WTC11 (cell line): ENCODE results near the gene NHLRC2. TPM values are rescaled to one million over a fixed set of nuclear protein-coding genes. Genes with fewer than 3 reads are reported as not detected.

Experiments
- ATAC-seq: fragments of 200-7000 bp; cut with Tn5 transposase; 2 replicates; pipeline ENCODE4 v1.10.0; 2021; ENCODE audit warnings: mild to moderate bottlenecking, moderate library complexity
- CTCF ChIA-PET: fragments of 300-600 bp; sonication (Branson Sonifier 250); formaldehyde crosslinking; loops from one replicate; lab custom pipeline; 2021; ENCODE audit warnings: antibody characterized with exemption; lab: Charles Lee
- POLR2A ChIA-PET: fragments of 350-600 bp; sonication (Branson Sonifier 250); formaldehyde crosslinking; loops from one replicate; lab custom pipeline; 2021; ENCODE audit warnings: antibody characterized with exemption; lab: Charles Lee
- DNase-seq: peaks from one replicate; pipeline ENCODE4 v3.0.0; 2021; ENCODE audit warnings: low spot score
- H3K27ac Mint-ChIP-seq: 2 replicates; pipeline ENCODE4 v1.8.0; 2021; ENCODE audit warnings: mixed read lengths
- H3K27me3 Mint-ChIP-seq: 2 replicates; pipeline ENCODE4 v1.8.0; 2021; ENCODE audit warnings: low read depth, mild to moderate bottlenecking, moderate library complexity, mixed read lengths
- H3K36me3 Mint-ChIP-seq: 2 replicates; pipeline ENCODE4 v1.8.0; 2021; ENCODE audit warnings: mixed read lengths
- H3K4me1 Mint-ChIP-seq: 2 replicates; pipeline ENCODE4 v1.8.0; 2022; ENCODE audit warnings: mixed read lengths
- H3K4me3 Mint-ChIP-seq: 2 replicates; pipeline ENCODE4 v1.8.0; 2021; ENCODE audit warnings: mild to moderate bottlenecking, moderate library complexity, mixed read lengths
- H3K9me3 Mint-ChIP-seq: 2 replicates; pipeline ENCODE4 v1.8.0; 2021; ENCODE audit warnings: mixed read lengths
- ATF1 ChIP-seq: sonication (generic); formaldehyde crosslinking; IDR thresholded peaks from 2 replicates; pipeline ENCODE4 v1.8.1; 2023; ENCODE audit warnings: mild to moderate bottlenecking, moderate library complexity, missing genetic modification reagents
- ATF3 ChIP-seq: sonication (generic); formaldehyde crosslinking; conservative IDR thresholded peaks from 2 replicates; pipeline ENCODE4 v1.8.1; 2022; ENCODE audit warnings: mild to moderate bottlenecking, missing genetic modification reagents
- GRHL2 ChIP-seq: fragments of 250-450 bp; sonication (Bioruptor Pico); IDR thresholded peaks from 2 replicates; pipeline ENCODE4 v1.8.0; 2022; ENCODE audit warnings: mild to moderate bottlenecking, moderate library complexity; ENCODE audit not compliant: insufficient replicate concordance, severe bottlenecking
- HMGXB4 ChIP-seq: sonication (generic); formaldehyde crosslinking; IDR thresholded peaks from 2 replicates; pipeline ENCODE4 v1.8.1; 2023; ENCODE audit warnings: mild to moderate bottlenecking, moderate library complexity, missing genetic modification reagents
- NFATC4 ChIP-seq: fragments of 250-450 bp; sonication (Bioruptor Pico); IDR thresholded peaks from 2 replicates; pipeline ENCODE4 v1.9.0; 2021; ENCODE audit warnings: mild to moderate bottlenecking
- NR2C2 ChIP-seq: sonication (generic); formaldehyde crosslinking; IDR thresholded peaks from 2 replicates; pipeline ENCODE4 v1.8.0; 2022; ENCODE audit warnings: mild to moderate bottlenecking, missing genetic modification reagents
- RORB ChIP-seq: fragments of 250-450 bp; sonication (Bioruptor Pico); IDR thresholded peaks from 2 replicates; pipeline ENCODE4 v1.9.0; 2021; ENCODE audit warnings: mild to moderate bottlenecking
- SOX15 ChIP-seq: fragments of 250-450 bp; sonication (Bioruptor Pico); IDR thresholded peaks from 2 replicates; pipeline ENCODE4 v1.9.0; 2021; ENCODE audit warnings: mild to moderate bottlenecking
- TEAD4 ChIP-seq: sonication (generic); formaldehyde crosslinking; IDR thresholded peaks from 2 replicates; pipeline ENCODE4 v1.8.0; 2022; ENCODE audit warnings: mild to moderate bottlenecking, missing genetic modification reagents
- ZBTB21 ChIP-seq: sonication (generic); formaldehyde crosslinking; IDR thresholded peaks from 2 replicates; pipeline ENCODE4 v1.8.1; 2023; ENCODE audit warnings: mild to moderate bottlenecking, missing genetic modification reagents, borderline replicate concordance
- ZNF121 ChIP-seq: sonication (generic); formaldehyde crosslinking; IDR thresholded peaks from 2 replicates; pipeline ENCODE4 v1.8.0; 2023; ENCODE audit warnings: missing genetic modification reagents
- ZNF219 ChIP-seq: sonication (generic); formaldehyde crosslinking; IDR thresholded peaks from 2 replicates; pipeline ENCODE4 v1.8.0; 2023; ENCODE audit warnings: missing genetic modification reagents, mild to moderate bottlenecking, borderline replicate concordance
- ZNF232 ChIP-seq: sonication (generic); formaldehyde crosslinking; IDR thresholded peaks from 2 replicates; pipeline ENCODE4 v1.8.0; 2022; ENCODE audit warnings: mild to moderate bottlenecking, missing genetic modification reagents
- ZNF317 ChIP-seq: sonication (generic); formaldehyde crosslinking; IDR thresholded peaks from 2 replicates; pipeline ENCODE4 v1.8.1; 2023; ENCODE audit warnings: low read depth, mild to moderate bottlenecking, moderate library complexity, missing genetic modification reagents, borderline replicate concordance
- ZNF425 ChIP-seq: fragments of 250-450 bp; sonication (Bioruptor Pico); conservative IDR thresholded peaks from 2 replicates; pipeline ENCODE4 v1.9.0; 2021; ENCODE audit warnings: mild to moderate bottlenecking
- ZNF532 ChIP-seq: fragments of 250-450 bp; sonication (Bioruptor Pico); IDR thresholded peaks from 2 replicates; pipeline ENCODE4 v1.9.0; 2021; ENCODE audit warnings: mild to moderate bottlenecking, borderline replicate concordance
- total RNA-seq: library from RNA; stranded (reverse); gene quantifications from 3 replicates; pipeline ENCODE4 v1.2.3, GENCODE V29; 2021
- TF ChIP-seq, protein P1 (sequence below): sonication (generic); formaldehyde crosslinking; IDR thresholded peaks from 2 replicates; pipeline ENCODE4 v1.8.0; 2022; ENCODE audit warnings: mild to moderate bottlenecking, missing genetic modification reagents
- TF ChIP-seq, protein P2 (sequence below): sonication (generic); formaldehyde crosslinking; IDR thresholded peaks from 2 replicates; pipeline ENCODE4 v1.8.1; 2022; ENCODE audit warnings: mild to moderate bottlenecking, missing genetic modification reagents, moderate library complexity, borderline replicate concordance
- TF ChIP-seq, protein P3 (sequence below): sonication (generic); formaldehyde crosslinking; IDR thresholded peaks from 2 replicates; pipeline ENCODE4 v1.8.0; 2023; ENCODE audit warnings: missing genetic modification reagents, mild to moderate bottlenecking, borderline replicate concordance

NHLRC2 gene
- total RNA-seq, 1 experiment from 2014 or later: 37.9 TPM

DNA sequence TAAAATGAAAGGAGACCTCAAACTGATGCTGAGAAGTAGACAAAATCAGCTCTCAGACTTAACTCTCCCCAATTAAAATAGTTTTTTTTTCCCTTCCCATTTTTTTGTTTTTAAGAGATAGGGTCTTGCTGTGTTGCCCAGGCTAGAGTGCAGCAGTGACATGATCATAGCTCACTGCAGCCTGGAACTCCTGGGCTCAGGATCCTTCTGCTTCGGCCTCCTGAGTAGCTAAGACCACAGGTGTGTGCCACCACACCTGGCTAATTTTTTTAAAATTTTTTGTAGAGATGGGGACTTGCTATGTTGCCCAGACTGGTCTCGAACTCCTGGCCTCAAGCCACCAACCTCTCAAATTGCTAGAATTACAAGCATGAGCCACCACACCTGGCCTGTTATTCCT, 61.1 kb downstream of the NHLRC2 start:
- Mint-ChIP-seq H3K36me3 (no peaks in the 10 kb centered on the region; the same call in 1 of the 2 replicates), H3K27me3 (no peaks in the 10 kb centered on the region), H3K9me3 (no peaks in the 10 kb centered on the region), H3K4me1 (no peaks in the 10 kb centered on the region), H3K4me3 (no peak overlapping the region), H3K27ac (no peak overlapping the region)
- POLR2A ChIA-PET: interaction anchor here (0.6 kb wide), 1 partner anchor 108 kb away, joined by 3 read pairs; no protein-coding TSS in a partner anchor
- ATAC-seq (no peak), DNase-seq (no peak)
- TF ChIP-seq NR2C2: no peak
- TF ChIP-seq ZNF121 (CRISPR knock-in tag): peak; percentile 72; the same call in 1 of the 2 replicates
- CTCF ChIA-PET: no interaction called here

DNA sequence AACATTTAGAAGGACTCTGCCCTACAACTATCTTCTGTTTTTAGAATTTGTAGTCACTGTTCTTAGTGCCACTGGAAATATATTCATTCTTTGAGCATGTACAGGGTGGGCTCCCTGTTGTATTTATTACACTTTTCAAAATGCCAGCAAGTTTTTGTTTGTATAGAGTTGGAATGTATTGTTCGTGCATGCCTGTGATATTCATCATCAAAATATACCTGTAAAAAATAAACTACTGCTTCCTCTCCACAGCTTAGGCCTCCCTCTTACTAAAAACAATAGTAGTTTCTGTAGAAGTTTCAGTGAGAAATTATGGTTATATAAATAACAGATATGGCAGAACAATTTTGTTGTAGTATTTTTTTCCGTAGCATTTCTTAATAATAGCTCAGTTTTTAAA, 61.6 kb downstream of the NHLRC2 start:
- Mint-ChIP-seq H3K9me3 (no peaks in the 10 kb centered on the region), H3K4me3 (no peak overlapping the region), H3K27me3 (no peaks in the 10 kb centered on the region), H3K27ac (no peak overlapping the region), H3K4me1 (no peaks in the 10 kb centered on the region), H3K36me3 (no peaks in the 10 kb centered on the region; the same call in 1 of the 2 replicates)
- ChIA-PET POLR2A (no interaction called here), CTCF (no interaction called here)
- TF ChIP-seq RORB (CRISPR knock-in tag) (no peak), TEAD4 (CRISPR knock-in tag) (no peak), ZBTB21 (CRISPR knock-in tag) (no peak), ZNF532 (CRISPR knock-in tag) (no peak), SOX15 (CRISPR knock-in tag) (no peak), GRHL2 (no peak), ZNF219 (CRISPR knock-in tag) (no peak), ZNF232 (CRISPR knock-in tag) (no peak), NFATC4 (no peak), ZNF317 (CRISPR knock-in tag) (no peak), ZNF425 (CRISPR knock-in tag) (no peak), ZNF121 (CRISPR knock-in tag) (no peak), HMGXB4 (CRISPR knock-in tag) (no peak), ATF1 (CRISPR knock-in tag) (no peak), ATF3 (CRISPR knock-in tag) (no peak)
- TF ChIP-seq, protein P1, sequence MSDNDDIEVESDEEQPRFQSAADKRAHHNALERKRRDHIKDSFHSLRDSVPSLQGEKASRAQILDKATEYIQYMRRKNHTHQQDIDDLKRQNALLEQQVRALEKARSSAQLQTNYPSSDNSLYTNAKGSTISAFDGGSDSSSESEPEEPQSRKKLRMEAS (CRISPR knock-in tag): no peak
- TF ChIP-seq, protein P2, sequence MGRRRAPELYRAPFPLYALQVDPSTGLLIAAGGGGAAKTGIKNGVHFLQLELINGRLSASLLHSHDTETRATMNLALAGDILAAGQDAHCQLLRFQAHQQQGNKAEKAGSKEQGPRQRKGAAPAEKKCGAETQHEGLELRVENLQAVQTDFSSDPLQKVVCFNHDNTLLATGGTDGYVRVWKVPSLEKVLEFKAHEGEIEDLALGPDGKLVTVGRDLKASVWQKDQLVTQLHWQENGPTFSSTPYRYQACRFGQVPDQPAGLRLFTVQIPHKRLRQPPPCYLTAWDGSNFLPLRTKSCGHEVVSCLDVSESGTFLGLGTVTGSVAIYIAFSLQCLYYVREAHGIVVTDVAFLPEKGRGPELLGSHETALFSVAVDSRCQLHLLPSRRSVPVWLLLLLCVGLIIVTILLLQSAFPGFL (CRISPR knock-in tag): no peak
- TF ChIP-seq, protein P3, sequence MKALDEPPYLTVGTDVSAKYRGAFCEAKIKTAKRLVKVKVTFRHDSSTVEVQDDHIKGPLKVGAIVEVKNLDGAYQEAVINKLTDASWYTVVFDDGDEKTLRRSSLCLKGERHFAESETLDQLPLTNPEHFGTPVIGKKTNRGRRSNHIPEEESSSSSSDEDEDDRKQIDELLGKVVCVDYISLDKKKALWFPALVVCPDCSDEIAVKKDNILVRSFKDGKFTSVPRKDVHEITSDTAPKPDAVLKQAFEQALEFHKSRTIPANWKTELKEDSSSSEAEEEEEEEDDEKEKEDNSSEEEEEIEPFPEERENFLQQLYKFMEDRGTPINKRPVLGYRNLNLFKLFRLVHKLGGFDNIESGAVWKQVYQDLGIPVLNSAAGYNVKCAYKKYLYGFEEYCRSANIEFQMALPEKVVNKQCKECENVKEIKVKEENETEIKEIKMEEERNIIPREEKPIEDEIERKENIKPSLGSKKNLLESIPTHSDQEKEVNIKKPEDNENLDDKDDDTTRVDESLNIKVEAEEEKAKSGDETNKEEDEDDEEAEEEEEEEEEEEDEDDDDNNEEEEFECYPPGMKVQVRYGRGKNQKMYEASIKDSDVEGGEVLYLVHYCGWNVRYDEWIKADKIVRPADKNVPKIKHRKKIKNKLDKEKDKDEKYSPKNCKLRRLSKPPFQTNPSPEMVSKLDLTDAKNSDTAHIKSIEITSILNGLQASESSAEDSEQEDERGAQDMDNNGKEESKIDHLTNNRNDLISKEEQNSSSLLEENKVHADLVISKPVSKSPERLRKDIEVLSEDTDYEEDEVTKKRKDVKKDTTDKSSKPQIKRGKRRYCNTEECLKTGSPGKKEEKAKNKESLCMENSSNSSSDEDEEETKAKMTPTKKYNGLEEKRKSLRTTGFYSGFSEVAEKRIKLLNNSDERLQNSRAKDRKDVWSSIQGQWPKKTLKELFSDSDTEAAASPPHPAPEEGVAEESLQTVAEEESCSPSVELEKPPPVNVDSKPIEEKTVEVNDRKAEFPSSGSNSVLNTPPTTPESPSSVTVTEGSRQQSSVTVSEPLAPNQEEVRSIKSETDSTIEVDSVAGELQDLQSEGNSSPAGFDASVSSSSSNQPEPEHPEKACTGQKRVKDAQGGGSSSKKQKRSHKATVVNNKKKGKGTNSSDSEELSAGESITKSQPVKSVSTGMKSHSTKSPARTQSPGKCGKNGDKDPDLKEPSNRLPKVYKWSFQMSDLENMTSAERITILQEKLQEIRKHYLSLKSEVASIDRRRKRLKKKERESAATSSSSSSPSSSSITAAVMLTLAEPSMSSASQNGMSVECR: no peak
- no peak for ATAC-seq
- DNase-seq: no peak
